HEK293 (cell line): ENCODE data around the gene RNASEH2C.

Experiments
- CTCF ChIA-PET: fragments of 350-600 bp; formaldehyde crosslinking; extraction: SDS; loops from one replicate; lab custom pipeline; 2021; ENCODE audit warnings: antibody characterized with exemption; lab: Yijun Ruan, JAX
- POLR2A ChIA-PET: fragments of 300-600 bp; formaldehyde crosslinking; extraction: SDS; loops from one replicate; lab custom pipeline; 2020; ENCODE audit warnings: antibody characterized with exemption, inconsistent platforms; lab: Yijun Ruan, JAX
- H3K27ac ChIP-seq: fragments of 200-500 bp; sonication (Bioruptor generic); 2 replicates; pipeline ENCODE4 v1.5.1; 2014; ENCODE audit warnings: low read depth, low read length, control low read depth, inconsistent platforms; ENCODE audit errors: extremely low read depth
- H3K36me3 ChIP-seq, 2 experiments: fragments of 200-500 bp in 1 of 2; sonication (Bioruptor generic) in 1 of 2; 1 replicate in 1 of 2; 2 replicates in 1 of 2; pipeline ENCODE4 v1.5.1; 2014 to 2017; ENCODE audit warnings: inconsistent platforms in 2 of 2, low read length in 2 of 2; ENCODE audit not compliant: control insufficient read depth in 2 of 2, insufficient read depth in 1 of 2
- H3K4me1 ChIP-seq: fragments of 200-500 bp; sonication (Bioruptor generic); 2 replicates; pipeline ENCODE4 v1.5.1; 2014; ENCODE audit warnings: mild to moderate bottlenecking, low read length, inconsistent platforms; ENCODE audit not compliant: control insufficient read depth, insufficient read depth
- H3K4me3 ChIP-seq: 2 replicates; pipeline ENCODE4 v1.5.1; 2011; ENCODE audit warnings: low read depth, mild to moderate bottlenecking, control low read depth, low read length, moderate library complexity
- H3K9me3 ChIP-seq: fragments of 200-500 bp; sonication (Bioruptor generic); 2 replicates; pipeline ENCODE4 v1.5.1; 2014; ENCODE audit warnings: low read depth, low read length, inconsistent platforms; ENCODE audit not compliant: control insufficient read depth, insufficient read depth
- BCL11A ChIP-seq: fragments of 450-650 bp; formaldehyde crosslinking; IDR thresholded peaks from 2 replicates; pipeline ENCODE4 v1.5.1; 2016; ENCODE audit warnings: low read depth, missing biosample characterization, missing genetic modification characterization
- BCL11B ChIP-seq: fragments of 450-650 bp; formaldehyde crosslinking; IDR thresholded peaks from 2 replicates; pipeline ENCODE4 v1.5.1; 2016; ENCODE audit warnings: low read depth, missing biosample characterization, missing genetic modification characterization
- GLI4 ChIP-seq: fragments of 450-650 bp; formaldehyde crosslinking; IDR thresholded peaks from 2 replicates; pipeline ENCODE4 v1.5.1; 2016; ENCODE audit warnings: missing biosample characterization, missing genetic modification characterization
- SP7 ChIP-seq: fragments of 450-650 bp; formaldehyde crosslinking; IDR thresholded peaks from 2 replicates; pipeline ENCODE4 v1.5.1; 2016; ENCODE audit warnings: missing biosample characterization, missing genetic modification characterization
- WT1 ChIP-seq: fragments of 450-650 bp; formaldehyde crosslinking; IDR thresholded peaks from 2 replicates; pipeline ENCODE4 v1.5.1; 2016; ENCODE audit warnings: missing biosample characterization, missing genetic modification characterization
- YY1 ChIP-seq: fragments of 450-650 bp; formaldehyde crosslinking; IDR thresholded peaks from 2 replicates; pipeline ENCODE4 v1.5.1; 2018; ENCODE audit warnings: missing biosample characterization, missing genetic modification characterization
- ZBTB8A ChIP-seq: fragments of 450-650 bp; formaldehyde crosslinking; IDR thresholded peaks from 2 replicates; pipeline ENCODE4 v1.5.1; 2016; ENCODE audit warnings: missing biosample characterization, missing genetic modification characterization
- ZFHX2 ChIP-seq: fragments of 450-650 bp; formaldehyde crosslinking; conservative IDR thresholded peaks from 2 replicates; pipeline ENCODE4 v1.5.1; 2016; ENCODE audit warnings: missing biosample characterization, missing genetic modification characterization
- ZIC2 ChIP-seq: fragments of 450-650 bp; formaldehyde crosslinking; IDR thresholded peaks from 2 replicates; pipeline ENCODE4 v1.5.1; 2016; ENCODE audit warnings: missing biosample characterization, missing genetic modification characterization
- ZNF10 ChIP-seq: fragments of 450-650 bp; formaldehyde crosslinking; IDR thresholded peaks from 2 replicates; pipeline ENCODE4 v1.5.1; 2017; ENCODE audit warnings: missing biosample characterization, missing genetic modification characterization
- ZNF175 ChIP-seq: fragments of 450-650 bp; formaldehyde crosslinking; IDR thresholded peaks from 2 replicates; pipeline ENCODE4 v1.5.1; 2016; ENCODE audit warnings: missing biosample characterization, missing genetic modification characterization
- ZNF324 ChIP-seq: fragments of 450-650 bp; formaldehyde crosslinking; IDR thresholded peaks from 2 replicates; pipeline ENCODE4 v1.5.1; 2016; ENCODE audit warnings: missing biosample characterization, missing genetic modification characterization
- ZNF394 ChIP-seq: fragments of 450-650 bp; formaldehyde crosslinking; IDR thresholded peaks from 2 replicates; pipeline ENCODE4 v1.5.1; 2016; ENCODE audit warnings: missing biosample characterization, missing genetic modification characterization, mild to moderate bottlenecking, moderate library complexity, borderline replicate concordance
- ZNF549 ChIP-seq: fragments of 450-650 bp; IDR thresholded peaks from 2 replicates; pipeline ENCODE4 v1.5.1; 2018; ENCODE audit warnings: missing biosample characterization, missing genetic modification characterization, mild to moderate bottlenecking, inconsistent platforms, moderate library complexity
- ZNF585B ChIP-seq: fragments of 450-650 bp; formaldehyde crosslinking; IDR thresholded peaks from 2 replicates; pipeline ENCODE4 v1.5.1; 2016; ENCODE audit warnings: missing biosample characterization, missing genetic modification characterization
- ZNF629 ChIP-seq: fragments of 450-650 bp; formaldehyde crosslinking; IDR thresholded peaks from 2 replicates; pipeline ENCODE4 v1.5.1; 2017; ENCODE audit warnings: missing biosample characterization, missing genetic modification characterization
- ZNF658 ChIP-seq: fragments of 450-650 bp; formaldehyde crosslinking; IDR thresholded peaks from 2 replicates; pipeline ENCODE4; 2016; ENCODE audit warnings: missing biosample characterization, missing genetic modification characterization
- ZNF843 ChIP-seq: fragments of 450-650 bp; formaldehyde crosslinking; IDR thresholded peaks from 2 replicates; pipeline ENCODE4 v1.5.1; 2016; ENCODE audit warnings: missing biosample characterization, missing genetic modification characterization
- TF ChIP-seq, protein P1 (sequence below): fragments of 450-650 bp; formaldehyde crosslinking; IDR thresholded peaks from 2 replicates; pipeline ENCODE4 v1.5.1; 2016; ENCODE audit warnings: missing biosample characterization, missing genetic modification characterization, low read depth
- TF ChIP-seq, protein P2 (sequence below): fragments of 450-650 bp; formaldehyde crosslinking; IDR thresholded peaks from 2 replicates; pipeline ENCODE4; 2016; ENCODE audit warnings: missing biosample characterization, missing genetic modification characterization
- TF ChIP-seq, protein P3 (sequence below): fragments of 450-650 bp; formaldehyde crosslinking; IDR thresholded peaks from 2 replicates; pipeline ENCODE4 v1.5.1; 2016; ENCODE audit warnings: missing biosample characterization, missing genetic modification characterization
- TF ChIP-seq, protein P4 (sequence below): fragments of 450-650 bp; formaldehyde crosslinking; IDR thresholded peaks from 2 replicates; pipeline ENCODE4 v1.5.1; 2016; ENCODE audit warnings: missing biosample characterization, missing genetic modification characterization
- TF ChIP-seq, protein P5 (sequence below): fragments of 450-650 bp; formaldehyde crosslinking; IDR thresholded peaks from 2 replicates; pipeline ENCODE4 v1.5.1; 2016; ENCODE audit warnings: missing biosample characterization, missing genetic modification characterization

RNASEH2C gene

DNA sequence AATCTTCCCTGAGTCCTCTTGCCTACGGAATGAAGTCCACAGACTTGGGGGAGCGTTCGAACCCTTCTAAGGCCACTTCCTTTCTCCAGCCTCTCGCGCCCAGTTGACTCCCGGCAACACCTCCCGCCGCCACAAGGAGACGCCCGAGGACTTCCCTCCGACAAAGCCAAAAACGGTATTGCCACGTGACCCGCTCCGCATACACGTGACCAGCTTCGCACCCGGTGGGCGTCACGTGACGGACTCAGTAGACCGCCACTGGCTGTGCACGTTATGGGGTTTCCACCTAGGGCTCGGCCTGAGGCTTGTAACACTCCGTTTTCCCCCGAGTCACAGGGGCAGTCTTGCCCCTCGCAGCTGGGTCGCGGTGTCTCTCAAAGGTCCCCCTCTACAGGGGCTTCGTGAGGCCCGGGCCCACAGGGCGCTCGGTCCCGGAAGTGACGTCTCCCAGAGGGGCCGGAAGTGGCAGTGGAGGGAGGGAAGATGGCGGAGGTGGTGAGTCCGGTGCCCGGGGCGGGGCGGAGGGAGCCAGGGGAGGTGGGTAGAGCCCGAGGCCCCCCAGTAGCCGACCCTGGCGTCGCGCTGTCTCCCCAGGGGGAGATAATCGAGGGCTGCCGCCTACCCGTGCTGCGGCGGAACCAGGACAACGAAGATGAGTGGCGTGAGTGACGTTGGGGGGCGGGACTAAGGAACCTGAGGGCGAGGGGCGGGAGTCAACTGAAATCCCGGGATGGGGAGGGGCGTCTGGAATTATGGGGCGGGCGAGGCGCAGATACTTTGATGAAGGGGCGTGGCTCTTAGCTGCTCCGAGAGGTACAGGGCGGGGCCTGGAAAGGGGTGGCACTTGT lies 8.6 kb downstream of the RNASEH2C start, which contains the start of gene KAT5 (continued):
- TF ChIP-seq, protein P1, sequence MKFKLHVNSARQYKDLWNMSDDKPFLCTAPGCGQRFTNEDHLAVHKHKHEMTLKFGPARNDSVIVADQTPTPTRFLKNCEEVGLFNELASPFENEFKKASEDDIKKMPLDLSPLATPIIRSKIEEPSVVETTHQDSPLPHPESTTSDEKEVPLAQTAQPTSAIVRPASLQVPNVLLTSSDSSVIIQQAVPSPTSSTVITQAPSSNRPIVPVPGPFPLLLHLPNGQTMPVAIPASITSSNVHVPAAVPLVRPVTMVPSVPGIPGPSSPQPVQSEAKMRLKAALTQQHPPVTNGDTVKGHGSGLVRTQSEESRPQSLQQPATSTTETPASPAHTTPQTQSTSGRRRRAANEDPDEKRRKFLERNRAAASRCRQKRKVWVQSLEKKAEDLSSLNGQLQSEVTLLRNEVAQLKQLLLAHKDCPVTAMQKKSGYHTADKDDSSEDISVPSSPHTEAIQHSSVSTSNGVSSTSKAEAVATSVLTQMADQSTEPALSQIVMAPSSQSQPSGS, result 0 out of 2 replicates have a peak, but pooled peaks have one; percentile 33
- TF ChIP-seq, protein P2, sequence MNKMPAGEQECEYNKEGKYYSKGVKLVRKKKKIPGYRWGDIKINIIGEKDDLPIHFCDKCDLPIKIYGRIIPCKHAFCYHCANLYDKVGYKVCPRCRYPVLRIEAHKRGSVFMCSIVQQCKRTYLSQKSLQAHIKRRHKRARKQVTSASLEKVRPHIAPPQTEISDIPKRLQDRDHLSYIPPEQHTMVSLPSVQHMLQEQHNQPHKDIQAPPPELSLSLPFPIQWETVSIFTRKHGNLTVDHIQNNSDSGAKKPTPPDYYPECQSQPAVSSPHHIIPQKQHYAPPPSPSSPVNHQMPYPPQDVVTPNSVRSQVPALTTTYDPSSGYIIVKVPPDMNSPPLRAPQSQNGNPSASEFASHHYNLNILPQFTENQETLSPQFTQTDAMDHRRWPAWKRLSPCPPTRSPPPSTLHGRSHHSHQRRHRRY, result 0 out of 2 replicates have a peak, but pooled peaks have one; percentile 52
- peak; percentile 90 for TF ChIP-seq SP7 (tag by site-specific recombination)
- TF ChIP-seq ZNF585B (tag by site-specific recombination), result no peak
- TF ChIP-seq ZFHX2 (tag by site-specific recombination), result peak; percentile 58; the same call in 1 of the 2 replicates
- TF ChIP-seq ZNF658 (tag by site-specific recombination), result no peak
- TF ChIP-seq ZNF324, result peak; percentile 46; the same call in 1 of the 2 replicates
- TF ChIP-seq WT1 (tag by site-specific recombination), result 0 out of 2 replicates have a peak, but pooled peaks have one; percentile 16
- TF ChIP-seq YY1 (tag by site-specific recombination), result peak; percentile 90
- no peak for TF ChIP-seq ZNF10
- TF ChIP-seq, protein P3, sequence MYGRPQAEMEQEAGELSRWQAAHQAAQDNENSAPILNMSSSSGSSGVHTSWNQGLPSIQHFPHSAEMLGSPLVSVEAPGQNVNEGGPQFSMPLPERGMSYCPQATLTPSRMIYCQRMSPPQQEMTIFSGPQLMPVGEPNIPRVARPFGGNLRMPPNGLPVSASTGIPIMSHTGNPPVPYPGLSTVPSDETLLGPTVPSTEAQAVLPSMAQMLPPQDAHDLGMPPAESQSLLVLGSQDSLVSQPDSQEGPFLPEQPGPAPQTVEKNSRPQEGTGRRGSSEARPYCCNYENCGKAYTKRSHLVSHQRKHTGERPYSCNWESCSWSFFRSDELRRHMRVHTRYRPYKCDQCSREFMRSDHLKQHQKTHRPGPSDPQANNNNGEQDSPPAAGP, result peak; percentile 78
- no peak for TF ChIP-seq BCL11A (tag by site-specific recombination)
- TF ChIP-seq, protein P4, sequence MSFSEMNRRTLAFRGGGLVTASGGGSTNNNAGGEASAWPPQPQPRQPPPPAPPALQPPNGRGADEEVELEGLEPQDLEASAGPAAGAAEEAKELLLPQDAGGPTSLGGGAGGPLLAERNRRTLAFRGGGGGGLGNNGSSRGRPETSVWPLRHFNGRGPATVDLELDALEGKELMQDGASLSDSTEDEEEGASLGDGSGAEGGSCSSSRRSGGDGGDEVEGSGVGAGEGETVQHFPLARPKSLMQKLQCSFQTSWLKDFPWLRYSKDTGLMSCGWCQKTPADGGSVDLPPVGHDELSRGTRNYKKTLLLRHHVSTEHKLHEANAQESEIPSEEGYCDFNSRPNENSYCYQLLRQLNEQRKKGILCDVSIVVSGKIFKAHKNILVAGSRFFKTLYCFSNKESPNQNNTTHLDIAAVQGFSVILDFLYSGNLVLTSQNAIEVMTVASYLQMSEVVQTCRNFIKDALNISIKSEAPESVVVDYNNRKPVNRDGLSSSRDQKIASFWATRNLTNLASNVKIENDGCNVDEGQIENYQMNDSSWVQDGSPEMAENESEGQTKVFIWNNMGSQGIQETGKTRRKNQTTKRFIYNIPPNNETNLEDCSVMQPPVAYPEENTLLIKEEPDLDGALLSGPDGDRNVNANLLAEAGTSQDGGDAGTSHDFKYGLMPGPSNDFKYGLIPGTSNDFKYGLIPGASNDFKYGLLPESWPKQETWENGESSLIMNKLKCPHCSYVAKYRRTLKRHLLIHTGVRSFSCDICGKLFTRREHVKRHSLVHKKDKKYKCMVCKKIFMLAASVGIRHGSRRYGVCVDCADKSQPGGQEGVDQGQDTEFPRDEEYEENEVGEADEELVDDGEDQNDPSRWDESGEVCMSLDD (tag by site-specific recombination), result peak; percentile 48
- peak; percentile 92 for TF ChIP-seq ZNF629 (tag by site-specific recombination)
- TF ChIP-seq GLI4, result no peak
- peak; percentile 79 for TF ChIP-seq ZBTB8A (tag by site-specific recombination)
- peak; percentile 54; the same call in 1 of the 2 replicates for TF ChIP-seq ZNF394
- TF ChIP-seq BCL11B, result no peak
- TF ChIP-seq ZNF175, result no peak

DNA sequence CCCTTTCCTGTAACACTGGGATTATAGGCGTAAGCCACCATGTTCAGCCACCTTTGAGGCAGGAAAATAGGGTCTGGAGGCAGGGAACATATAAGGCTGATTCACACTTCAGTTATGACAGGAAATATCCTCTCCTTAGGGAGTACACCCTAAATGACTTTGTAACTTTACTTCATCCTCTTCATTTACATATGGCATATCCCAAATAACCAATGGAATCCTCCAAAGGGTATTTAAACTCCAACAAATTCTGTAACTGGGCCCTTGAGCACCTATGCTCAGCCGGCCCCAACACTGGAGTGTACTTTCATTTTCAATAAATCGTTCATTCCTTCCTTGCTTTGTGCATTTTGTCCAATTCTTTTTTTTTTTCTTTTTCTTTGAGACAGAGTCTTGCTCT lies 10.2 kb downstream of the RNASEH2C start:
- ChIA-PET CTCF (interaction anchor here (0.6 to 2.8 kb wide), 8 partner anchors 9 to 177 kb away, joined by 4 to 41 read pairs (median 10); partner anchors contain the start of gene FIBP), POLR2A (interaction anchor here (3.1 kb wide), 1 partner anchor 10 kb away, joined by 55 read pairs; the partner anchor contains the start of gene RNASEH2C)
- no peaks in the 10 kb centered on the region for H3K9me3 ChIP-seq
- no peak overlapping the region for H3K4me3 ChIP-seq
- no peaks in the 10 kb centered on the region for H3K4me1 ChIP-seq
- no peak for TF ChIP-seq ZNF549
- TF ChIP-seq ZIC2, result no peak
- no peak for TF ChIP-seq ZNF843 (tag by site-specific recombination)
- TF ChIP-seq, protein P5, sequence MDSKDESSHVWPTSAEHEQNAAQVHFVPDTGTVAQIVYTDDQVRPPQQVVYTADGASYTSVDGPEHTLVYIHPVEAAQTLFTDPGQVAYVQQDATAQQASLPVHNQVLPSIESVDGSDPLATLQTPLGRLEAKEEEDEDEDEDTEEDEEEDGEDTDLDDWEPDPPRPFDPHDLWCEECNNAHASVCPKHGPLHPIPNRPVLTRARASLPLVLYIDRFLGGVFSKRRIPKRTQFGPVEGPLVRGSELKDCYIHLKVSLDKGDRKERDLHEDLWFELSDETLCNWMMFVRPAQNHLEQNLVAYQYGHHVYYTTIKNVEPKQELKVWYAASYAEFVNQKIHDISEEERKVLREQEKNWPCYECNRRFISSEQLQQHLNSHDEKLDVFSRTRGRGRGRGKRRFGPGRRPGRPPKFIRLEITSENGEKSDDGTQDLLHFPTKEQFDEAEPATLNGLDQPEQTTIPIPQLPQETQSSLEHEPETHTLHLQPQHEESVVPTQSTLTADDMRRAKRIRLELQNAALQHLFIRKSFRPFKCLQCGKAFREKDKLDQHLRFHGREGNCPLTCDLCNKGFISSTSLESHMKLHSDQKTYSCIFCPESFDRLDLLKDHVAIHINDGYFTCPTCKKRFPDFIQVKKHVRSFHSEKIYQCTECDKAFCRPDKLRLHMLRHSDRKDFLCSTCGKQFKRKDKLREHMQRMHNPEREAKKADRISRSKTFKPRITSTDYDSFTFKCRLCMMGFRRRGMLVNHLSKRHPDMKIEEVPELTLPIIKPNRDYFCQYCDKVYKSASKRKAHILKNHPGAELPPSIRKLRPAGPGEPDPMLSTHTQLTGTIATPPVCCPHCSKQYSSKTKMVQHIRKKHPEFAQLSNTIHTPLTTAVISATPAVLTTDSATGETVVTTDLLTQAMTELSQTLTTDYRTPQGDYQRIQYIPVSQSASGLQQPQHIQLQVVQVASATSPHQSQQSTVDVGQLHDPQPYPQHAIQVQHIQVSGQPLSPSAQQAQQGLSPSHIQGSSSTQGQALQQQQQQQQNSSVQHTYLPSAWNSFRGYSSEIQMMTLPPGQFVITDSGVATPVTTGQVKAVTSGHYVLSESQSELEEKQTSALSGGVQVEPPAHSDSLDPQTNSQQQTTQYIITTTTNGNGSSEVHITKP (tag by site-specific recombination), result peak; percentile 11; the same call in 1 of the 2 replicates
- no peak overlapping the region for H3K27ac ChIP-seq
- H3K36me3 ChIP-seq, result peaks cover 5 to 27% of the 10 kb centered on the region in 2 experiments; a peak in 2 of 3 replicates
